GM04503 (cell line): ENCODE results near the gene NR2C2.

ENCODE experiments used
- DNase-seq: peaks from one replicate; pipeline ENCODE4 v3.0.0-alpha.2; 2012; ENCODE audit warnings: low read depth

NR2C2 gene

GRCh38 chr3:15064299-15064834 is 117.0 kb downstream of the NR2C2 start:
- no peak for DNase-seq

- DNase-seq: peak; percentile 60
These were observed 117.6 kb downstream of the NR2C2 start, which contains the start of gene MRPS25 for GRCh38 chr3:15064835-15065549. MRPS25 (minus strand) TSS chr3:15065315; CDS start chr3:15065194, 121 bp downstream.

- DNase-seq: no peak
These were observed 118.2 kb downstream of the NR2C2 start for GRCh38 chr3:15065550-15066007.

- no peak for DNase-seq
These were observed 119.1 kb downstream of the NR2C2 start for GRCh38 chr3:15066467-15066866.

GRCh38 chr3:15069441-15069840 is 122.1 kb downstream of the NR2C2 start:
- DNase-seq: no peak

GRCh38 chr3:15071699-15072098 is 124.3 kb downstream of the NR2C2 start:
- DNase-seq: no peak

- DNase-seq: no peak
These were observed 127.1 kb downstream of the NR2C2 start for GRCh38 chr3:15074500-15074899.

GRCh38 chr3:15079091-15079490 is 131.7 kb downstream of the NR2C2 start:
- DNase-seq: no peak

- no peak for DNase-seq
These were observed 134.7 kb downstream of the NR2C2 start for GRCh38 chr3:15081960-15082664.

GRCh38 chr3:15083252-15083651 is 135.9 kb downstream of the NR2C2 start:
- no peak for DNase-seq

GRCh38 chr3:15086263-15086662 is 138.9 kb downstream of the NR2C2 start:
- DNase-seq: no peak

- DNase-seq: no peak
These were observed 139.3 kb downstream of the NR2C2 start for GRCh38 chr3:15086699-15087098.

GRCh38 chr3:15089201-15089600 is 141.8 kb downstream of the NR2C2 start:
- DNase-seq: no peak

GRCh38 chr3:15091575-15091974 is 144.2 kb downstream of the NR2C2 start:
- DNase-seq: no peak

- no peak for DNase-seq
These were observed 145.3 kb downstream of the NR2C2 start for GRCh38 chr3:15092686-15093085.

GRCh38 chr3:15094187-15094875 is 146.9 kb downstream of the NR2C2 start:
- DNase-seq: no peak

- no peak for DNase-seq
These were observed 148.7 kb downstream of the NR2C2 start for GRCh38 chr3:15096046-15096445.

- DNase-seq: no peak
These were observed 150.5 kb downstream of the NR2C2 start for GRCh38 chr3:15097891-15098290.
